ENCODE measurements around the gene MARCHF9.

MARCHF9 gene

GRCh38 chr12:57803319-57803893 is 48.5 kb downstream of the MARCHF9 start:
- DNase-seq = no peak

GRCh38 chr12:57806677-57807076 is 51.8 kb downstream of the MARCHF9 start:
- no peak for DNase-seq

GRCh38 chr12:57807285-57807684 is 52.4 kb downstream of the MARCHF9 start:
- DNase-seq = no peak

GRCh38 chr12:57808351-57808750 is 53.4 kb downstream of the MARCHF9 start:
- DNase-seq = no peak

- no peak for DNase-seq
These were observed 54.5 kb downstream of the MARCHF9 start for GRCh38 chr12:57809425-57809824.
